GM19099 (cell line): ENCODE data around the gene ITGB3.

Experiments used
- POLR2A ChIP-seq: IDR thresholded peaks from 3 replicates; pipeline ENCODE4 v1.6.1; 2011; ENCODE audit warnings: low read depth; ENCODE audit not compliant: insufficient read length; ENCODE audit errors: extremely low read depth

The ITGB3 gene

GRCh38 chr17:47253541-47254402 is at the start of gene ITGB3:
ITGB3 (plus strand) TSS chr17:47253827; CDS start chr17:47253862, 35 bp downstream.
- TF ChIP-seq POLR2A = peak; percentile 18

DNA sequence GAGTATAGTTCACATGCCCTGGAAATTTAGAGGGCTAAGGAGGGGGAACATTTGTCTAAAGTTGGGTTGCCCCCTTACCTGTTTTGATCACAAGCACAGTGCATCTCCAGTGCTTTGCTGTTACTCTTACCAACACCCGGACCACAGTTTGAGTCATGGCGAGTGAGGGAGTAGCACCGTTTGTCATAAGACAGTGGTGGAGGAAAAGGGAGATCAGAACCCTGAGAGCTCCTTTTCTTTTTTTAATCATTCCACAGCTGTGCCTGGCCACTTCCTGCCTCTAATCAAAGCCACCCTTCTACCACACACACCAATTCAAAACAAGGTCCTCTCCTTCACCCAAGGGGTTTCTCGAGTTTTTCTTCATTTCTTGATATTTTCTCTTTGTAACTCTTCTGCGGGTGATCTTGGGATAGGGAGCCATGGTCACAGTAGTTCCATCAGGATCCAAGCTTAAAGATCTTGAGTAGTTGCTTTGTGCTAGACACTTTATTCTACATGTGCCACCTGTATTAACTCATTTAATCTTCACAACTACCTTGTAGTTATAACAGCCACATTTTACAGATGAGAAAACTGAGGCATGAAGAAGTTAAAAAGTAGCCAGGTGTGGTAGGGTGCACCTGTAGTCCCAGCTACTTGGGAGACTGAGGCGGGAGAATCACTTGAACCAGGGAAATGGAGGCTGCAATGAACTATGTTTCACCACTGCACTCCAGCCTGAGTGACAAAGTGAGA is 49.5 kb upstream of the ITGB3 start:
- TF ChIP-seq POLR2A = no peak

DNA sequence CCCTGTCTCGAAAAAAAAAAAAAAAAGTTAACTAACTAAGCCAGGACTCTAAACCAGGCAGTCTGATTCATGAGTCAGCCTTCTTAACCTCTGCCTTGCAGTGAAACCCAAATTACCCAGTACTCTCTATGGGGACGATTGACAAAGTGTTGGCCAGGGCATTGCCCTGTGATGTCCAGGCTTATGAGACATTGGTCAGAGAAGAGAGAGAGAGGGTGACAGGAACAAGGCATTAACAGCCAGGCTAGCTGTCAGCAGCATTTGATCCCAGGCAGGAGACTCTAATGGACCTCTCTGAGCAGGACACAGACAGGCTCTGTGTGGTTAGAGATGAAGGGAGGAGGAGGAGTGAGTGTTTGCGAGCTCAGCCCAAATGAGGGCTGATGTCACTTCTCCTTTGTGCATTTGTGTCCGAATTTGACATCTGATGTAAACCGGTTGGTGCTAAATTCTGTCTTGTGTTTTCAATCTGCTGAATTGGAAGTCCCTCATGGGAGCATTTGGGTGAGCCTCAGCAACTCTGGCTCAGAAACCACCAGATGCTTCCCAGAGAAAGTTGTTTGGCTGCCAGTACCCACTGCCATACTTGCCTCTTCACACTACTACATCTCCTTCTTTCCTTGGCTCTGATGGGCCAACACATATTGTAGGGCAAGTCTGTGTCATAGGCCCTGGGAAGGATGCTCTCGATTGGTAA is 48.8 kb upstream of the ITGB3 start:
- peak; percentile 62 for TF ChIP-seq POLR2A

DNA sequence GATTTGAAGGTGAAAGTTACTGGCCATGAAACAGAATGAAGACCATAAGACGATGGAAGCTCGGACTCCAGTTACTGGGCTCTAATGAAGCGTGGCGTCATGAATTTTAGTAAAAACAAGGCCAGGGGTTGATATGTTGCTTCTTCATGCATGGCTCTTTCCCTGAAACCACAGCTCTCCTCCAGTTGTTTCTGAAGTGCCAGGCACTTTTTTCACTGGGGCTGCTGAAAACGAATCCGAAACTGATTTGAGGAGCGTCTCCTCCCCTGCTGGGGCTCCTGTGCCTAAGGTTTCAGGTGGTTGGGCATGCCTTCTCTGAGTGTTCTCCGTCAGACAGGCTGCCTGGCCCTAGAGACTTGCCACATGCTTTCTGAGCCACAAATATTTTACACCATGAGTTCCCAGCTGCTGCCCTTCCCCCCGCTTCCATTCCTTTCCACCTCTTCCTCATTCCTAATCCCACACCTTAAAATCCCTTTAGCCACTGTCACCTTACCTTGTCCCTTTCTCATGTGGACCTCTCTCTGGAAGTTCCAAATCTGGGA is 48.1 kb upstream of the ITGB3 start:
- no peak for TF ChIP-seq POLR2A

DNA sequence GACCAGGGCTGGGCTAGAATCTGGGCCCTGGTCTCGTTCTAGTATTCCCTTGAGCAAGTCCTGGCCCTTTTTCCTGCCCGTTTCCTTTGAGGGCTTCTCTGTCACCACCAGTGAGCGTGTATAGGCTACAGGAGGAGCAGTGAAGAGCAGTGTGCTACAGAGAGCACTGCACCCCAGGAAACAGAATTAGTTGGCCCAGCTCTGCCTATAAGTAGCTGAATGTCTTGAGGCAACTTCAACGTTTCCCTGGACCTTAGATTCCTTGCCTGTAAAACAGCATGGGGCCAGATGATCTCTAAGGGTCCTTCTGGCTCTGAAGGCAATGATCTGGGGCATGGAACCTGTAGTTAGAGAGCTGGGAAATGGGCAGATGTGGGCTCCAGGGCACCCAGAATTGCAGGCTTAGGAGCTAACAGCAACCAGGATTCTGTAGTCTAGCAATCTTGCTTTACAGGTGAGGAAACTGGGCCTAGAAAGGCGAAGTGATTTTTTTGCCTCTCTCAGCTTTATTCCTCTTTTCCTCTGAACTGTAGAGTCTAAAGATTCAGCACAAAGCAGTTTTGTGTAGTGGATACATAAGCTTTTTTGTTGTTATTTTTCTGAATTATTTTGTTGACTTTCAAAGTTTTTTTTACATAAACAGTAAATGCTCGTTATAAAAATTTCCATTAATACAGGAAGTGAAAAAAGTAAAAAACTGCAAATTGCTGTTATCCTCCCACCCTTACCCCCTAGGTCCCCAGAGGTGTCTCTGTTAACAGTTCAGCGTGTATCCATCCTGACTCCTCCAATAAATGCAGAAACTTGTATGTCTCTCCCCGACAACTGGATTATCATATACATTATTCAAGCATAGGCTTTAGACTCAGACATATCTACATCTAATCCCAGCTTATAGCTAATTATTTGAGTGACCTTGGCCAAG is 46.2 kb upstream of the ITGB3 start:
- TF ChIP-seq POLR2A = no peak

DNA sequence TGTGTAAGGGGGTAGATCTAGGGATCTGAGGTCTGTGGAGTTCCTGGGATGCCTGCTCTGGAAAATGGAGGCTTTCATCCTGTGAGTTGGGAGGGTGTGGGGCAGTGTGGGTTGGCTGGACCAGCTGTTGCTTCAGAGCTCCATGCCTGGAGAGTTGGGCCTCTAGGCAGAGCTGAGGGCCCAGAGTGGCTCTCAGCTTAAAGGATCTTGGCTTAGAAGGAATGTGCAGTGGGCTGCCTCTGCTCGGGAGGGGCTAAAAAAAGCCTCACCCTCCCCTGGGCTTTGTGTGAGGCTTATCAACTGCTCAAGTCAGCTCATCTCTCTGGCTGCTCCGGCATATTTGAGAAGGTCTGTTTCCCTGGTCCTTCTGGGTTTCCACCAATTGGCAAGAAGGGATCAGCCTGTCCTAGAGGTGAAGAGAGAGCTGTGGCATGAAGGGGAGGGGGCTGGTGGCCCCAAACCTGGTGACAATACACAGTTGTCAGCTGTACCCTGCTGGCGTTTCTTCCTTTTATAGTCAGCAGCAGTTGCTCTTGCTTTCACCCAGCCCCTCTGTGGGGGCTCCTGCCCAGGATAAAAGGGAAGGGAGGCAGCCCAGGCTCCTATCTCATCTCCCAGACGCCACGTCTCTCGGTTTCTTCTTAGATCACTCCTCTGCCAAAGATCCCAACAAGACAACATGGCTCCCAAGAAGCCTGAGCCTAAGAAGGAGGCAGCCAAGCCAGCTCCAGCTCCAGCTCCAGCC is 44.7 kb upstream of the ITGB3 start, which contains the start of gene MYL4:
Gene MYL4, plus strand, starts transcription at position 605 of the 745 bp plus-strand sequence. Its CDS starts 75 bp downstream, at position 680.
- no peak for TF ChIP-seq POLR2A

DNA sequence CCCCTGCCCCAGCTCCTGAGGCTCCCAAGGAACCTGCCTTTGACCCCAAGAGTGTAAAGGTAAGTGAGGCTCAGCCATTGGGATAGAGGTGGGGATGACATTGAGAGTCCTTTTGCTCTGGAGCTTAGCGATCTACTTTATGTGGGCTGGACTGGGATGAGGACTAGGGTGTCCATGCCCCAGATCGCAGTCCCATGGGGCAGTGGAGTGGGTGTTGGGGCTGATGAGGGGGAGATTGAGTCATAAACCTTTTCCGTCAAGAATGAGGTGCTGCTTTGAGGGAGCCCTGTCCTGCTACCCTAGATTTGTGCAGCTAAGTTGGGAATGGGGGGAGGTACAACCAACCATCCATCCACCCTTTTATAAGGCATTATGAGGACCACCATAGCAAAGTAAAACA is 44.1 kb upstream of the ITGB3 start:
- no peak for TF ChIP-seq POLR2A

GRCh38 chr17:47210105-47210504 is 43.5 kb upstream of the ITGB3 start:
- no peak for TF ChIP-seq POLR2A

- TF ChIP-seq POLR2A = no peak
Observed at GRCh38 chr17:47210779-47211178, 42.8 kb upstream of the ITGB3 start.

DNA sequence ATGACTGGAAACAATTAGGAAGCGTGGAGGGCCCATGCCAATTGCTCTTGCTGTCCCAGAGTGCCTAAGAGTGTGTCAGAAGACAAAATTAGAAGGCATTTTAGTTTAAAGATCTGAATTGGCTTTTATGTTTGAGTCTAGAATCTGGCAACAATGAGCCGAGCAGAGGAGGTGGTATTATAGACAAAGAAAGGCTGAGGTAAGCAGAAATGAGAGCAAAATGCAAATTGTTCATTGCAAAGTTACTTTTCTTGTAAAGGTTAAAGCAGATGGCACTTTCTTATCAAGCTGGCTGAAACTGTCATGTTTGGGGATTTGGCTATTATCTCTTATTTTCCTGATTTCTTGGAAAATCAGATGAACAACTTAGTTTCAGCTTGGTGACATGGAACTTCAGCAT is 41.2 kb upstream of the ITGB3 start:
- TF ChIP-seq POLR2A = no peak

GRCh38 chr17:47213540-47213939 is 40.1 kb upstream of the ITGB3 start:
- TF ChIP-seq POLR2A = no peak

DNA sequence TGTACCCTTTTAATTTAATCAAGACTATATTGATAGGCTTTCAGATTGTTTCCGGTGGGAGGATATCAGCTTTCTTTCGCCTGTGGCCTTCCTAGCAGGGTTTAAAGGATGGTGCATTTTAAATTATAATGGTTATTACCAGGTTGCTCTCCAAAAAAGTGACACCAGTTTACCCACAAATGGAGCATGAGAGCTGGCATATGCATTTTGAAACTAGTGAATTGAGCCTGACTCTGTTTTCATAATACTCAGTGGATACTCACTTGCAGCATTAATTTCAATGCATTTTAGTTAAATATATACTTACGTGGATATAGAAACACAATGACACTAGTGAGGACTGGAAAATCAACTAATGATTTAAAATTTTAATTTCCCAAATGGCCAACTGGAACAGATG is 38.7 kb upstream of the ITGB3 start:
- TF ChIP-seq POLR2A = no peak

DNA sequence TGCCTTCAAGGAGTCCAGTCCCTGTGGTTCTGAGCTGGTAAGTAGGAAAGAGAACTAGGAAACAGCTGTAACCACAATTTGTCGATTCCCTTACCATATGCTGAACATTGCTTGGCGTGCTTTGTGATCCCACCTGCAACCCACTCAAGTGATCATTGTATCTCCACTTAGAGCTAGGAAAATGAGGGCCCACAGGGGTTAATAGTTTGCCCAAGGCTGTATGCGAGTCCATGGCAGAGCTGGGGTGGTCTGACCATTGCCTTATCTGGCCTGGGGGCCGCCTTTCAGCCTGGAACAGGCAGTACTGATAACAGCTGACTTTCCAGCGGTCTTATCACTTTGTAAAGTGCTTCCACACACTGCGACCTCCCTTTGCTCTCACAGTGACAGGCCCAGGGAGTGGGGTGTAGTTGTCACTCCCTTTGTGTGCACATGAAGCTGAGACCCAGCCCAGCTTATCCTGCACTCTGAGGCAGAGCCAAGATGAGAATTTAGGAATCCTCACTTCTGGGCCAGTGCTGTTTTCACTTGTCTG is 34.7 kb upstream of the ITGB3 start:
- no peak for TF ChIP-seq POLR2A
